HFFc6 (cell line): ENCODE data around the gene NRBF2. TPM values are rescaled to one million over a fixed set of nuclear protein-coding genes. Genes with fewer than 3 reads are reported as not detected.
"Not testable (repeated sequence)": the region's sequence is repeated elsewhere in the genome, so short reads cannot be mapped to it uniquely, and the experiment has no call there.

Source experiments
- DNase-seq: peaks from one replicate; pipeline ENCODE4 v3.0.0-alpha.2; 2018
- H3K27ac Mint-ChIP-seq: 2 replicates; pipeline ENCODE4 v1.8.0; 2020; ENCODE audit warnings: mild to moderate bottlenecking, mixed read lengths
- H3K27me3 Mint-ChIP-seq: 2 replicates; pipeline ENCODE4 v1.8.0; 2021; ENCODE audit warnings: mild to moderate bottlenecking, moderate library complexity, mixed read lengths; ENCODE audit not compliant: insufficient read depth
- H3K36me3 Mint-ChIP-seq: 2 replicates; pipeline ENCODE4 v1.8.0; 2021; ENCODE audit warnings: low read depth, mixed read lengths
- H3K4me1 Mint-ChIP-seq: 2 replicates; pipeline ENCODE4 v1.8.0; 2020; ENCODE audit warnings: low read depth, mixed read lengths
- H3K4me3 Mint-ChIP-seq: 2 replicates; pipeline ENCODE4 v1.8.0; 2020; ENCODE audit warnings: mild to moderate bottlenecking, moderate library complexity, mixed read lengths
- H3K9me3 Mint-ChIP-seq: 2 replicates; pipeline ENCODE4 v1.8.0; 2020; ENCODE audit warnings: mild to moderate bottlenecking, mixed read lengths
- CTCF ChIP-seq: fragments of 200-600 bp; sonication (generic); IDR thresholded peaks from 2 replicates; pipeline ENCODE4 v1.5.0; 2021; ENCODE audit warnings: antibody characterized with exemption, mild to moderate bottlenecking
- total RNA-seq, 6 experiments: library from RNA; stranded (reverse); fragmentation: NEBNext Ultra II Directional; extraction: Animal tissue kit (Norgen Biotek cat#: 25700); gene quantifications; 2 replicates in 1 of 6; 3 replicates in 5 of 6; pipeline ENCODE4 v1.2.3, GENCODE V29; 2021

The NRBF2 gene
- total RNA-seq, 6 experiments from 2014 or later, result 25.6 to 31.2 (median 28.0) TPM

GRCh38 chr10:63146503-63146902 lies 13.4 kb downstream of the NRBF2 start:
- TF ChIP-seq CTCF, result no peak

GRCh38 chr10:63150745-63151144 lies 17.6 kb downstream of the NRBF2 start:
- Mint-ChIP-seq H3K27me3 (no peaks in the 10 kb centered on the region), H3K36me3 (peaks cover 29% of the 10 kb centered on the region), H3K4me3 (no peak overlapping the region), H3K9me3 (no peaks in the 10 kb centered on the region), H3K4me1 (peaks cover 23% of the 10 kb centered on the region), H3K27ac (no peak overlapping the region)
- DNase-seq, result no peak
- TF ChIP-seq CTCF, result no peak

More at GRCh38 chr10:63146503-63146902, 13.4 kb downstream of the NRBF2 start:
- Mint-ChIP-seq H3K36me3 (peaks cover 5% of the 10 kb centered on the region; the same call in 1 of the 2 replicates), H3K4me1 (peaks cover 23% of the 10 kb centered on the region), H3K27ac (peak overlapping the region; percentile 57), H3K27me3 (no peaks in the 10 kb centered on the region), H3K4me3 (no peak overlapping the region), H3K9me3 (no peaks in the 10 kb centered on the region)
- no peak for DNase-seq

DNA sequence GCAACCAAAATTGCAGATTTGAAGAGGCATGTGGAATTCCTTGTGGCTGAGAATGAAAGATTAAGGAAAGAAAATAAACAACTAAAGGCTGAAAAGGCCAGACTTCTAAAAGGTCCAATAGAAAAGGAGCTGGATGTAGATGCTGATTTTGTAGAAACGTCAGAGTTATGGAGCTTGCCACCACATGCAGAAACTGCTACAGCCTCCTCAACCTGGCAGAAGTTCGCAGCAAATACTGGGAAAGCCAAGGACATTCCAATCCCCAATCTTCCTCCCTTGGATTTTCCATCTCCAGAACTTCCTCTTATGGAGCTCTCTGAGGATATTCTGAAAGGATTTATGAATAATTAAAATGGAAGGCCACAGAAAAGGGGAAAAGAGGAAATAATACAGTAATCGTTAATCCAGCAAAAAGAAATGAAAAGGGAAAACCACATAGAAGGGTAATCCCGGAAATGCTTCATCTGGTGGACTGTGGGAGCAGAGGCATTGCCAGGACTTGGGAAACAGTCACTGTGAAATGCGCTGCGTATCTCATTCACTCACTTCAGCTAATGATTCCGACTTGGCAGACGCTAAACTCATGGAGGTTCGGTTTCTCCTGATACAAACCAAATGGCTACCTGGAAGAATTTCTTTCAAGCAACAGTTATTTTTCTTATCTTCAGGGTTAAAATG lies 20.9 kb downstream of the NRBF2 start:
- Mint-ChIP-seq H3K36me3 (peaks cover 29% of the 10 kb centered on the region), H3K4me1 (peaks cover 27% of the 10 kb centered on the region)
- H3K27me3 Mint-ChIP-seq, H3K27ac Mint-ChIP-seq, DNase-seq, H3K4me3 Mint-ChIP-seq, H3K9me3 Mint-ChIP-seq: not testable (repeated sequence)

DNA sequence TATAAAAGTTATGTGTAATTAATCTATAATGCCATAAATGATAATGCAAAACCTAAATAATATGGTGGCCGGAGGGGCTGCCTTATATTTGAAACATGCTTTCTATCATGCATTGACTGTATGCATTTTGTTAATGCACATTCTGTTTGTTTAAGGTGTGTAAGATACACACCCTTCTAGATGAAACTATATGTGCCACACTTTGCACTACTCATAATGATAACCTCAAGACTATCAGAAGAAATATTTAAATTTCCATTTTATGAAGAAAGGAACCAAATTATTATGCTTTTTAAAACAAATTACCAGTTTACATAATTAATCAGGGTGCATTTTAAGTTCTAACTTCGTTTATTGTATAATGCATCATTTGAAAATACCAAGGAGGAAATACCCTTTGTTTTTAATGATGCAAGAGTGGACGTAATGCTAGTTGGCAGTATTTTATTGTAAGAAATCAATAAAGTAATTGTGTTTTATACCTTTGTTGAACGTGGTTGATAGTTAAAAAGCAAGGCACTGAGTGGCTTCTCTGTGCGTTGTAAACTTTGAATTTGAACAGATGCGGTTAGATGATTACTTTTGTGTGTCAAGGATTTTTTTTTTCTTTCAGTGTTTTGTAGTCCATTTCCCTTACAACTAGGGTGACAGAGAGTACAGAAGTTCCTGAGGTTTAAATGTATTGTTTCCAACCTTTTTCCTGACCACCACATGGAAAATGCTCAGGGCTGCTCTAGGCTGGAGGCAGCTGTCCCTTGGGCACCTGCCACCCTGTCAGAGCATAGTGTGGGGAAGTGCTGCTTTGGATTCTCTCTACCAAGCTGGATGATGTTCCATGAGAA lies 21.6 kb downstream of the NRBF2 start:
- DNase-seq, result no peak
- H3K36me3 Mint-ChIP-seq, result peaks cover 25% of the 10 kb centered on the region
- no peak overlapping the region for H3K4me3 Mint-ChIP-seq
- TF ChIP-seq CTCF, result no peak
- no peaks in the 10 kb centered on the region for H3K9me3 Mint-ChIP-seq
- H3K27me3 Mint-ChIP-seq, result no peaks in the 10 kb centered on the region
- H3K27ac Mint-ChIP-seq, result no peak overlapping the region
- peaks cover 27% of the 10 kb centered on the region for H3K4me1 Mint-ChIP-seq

DNA sequence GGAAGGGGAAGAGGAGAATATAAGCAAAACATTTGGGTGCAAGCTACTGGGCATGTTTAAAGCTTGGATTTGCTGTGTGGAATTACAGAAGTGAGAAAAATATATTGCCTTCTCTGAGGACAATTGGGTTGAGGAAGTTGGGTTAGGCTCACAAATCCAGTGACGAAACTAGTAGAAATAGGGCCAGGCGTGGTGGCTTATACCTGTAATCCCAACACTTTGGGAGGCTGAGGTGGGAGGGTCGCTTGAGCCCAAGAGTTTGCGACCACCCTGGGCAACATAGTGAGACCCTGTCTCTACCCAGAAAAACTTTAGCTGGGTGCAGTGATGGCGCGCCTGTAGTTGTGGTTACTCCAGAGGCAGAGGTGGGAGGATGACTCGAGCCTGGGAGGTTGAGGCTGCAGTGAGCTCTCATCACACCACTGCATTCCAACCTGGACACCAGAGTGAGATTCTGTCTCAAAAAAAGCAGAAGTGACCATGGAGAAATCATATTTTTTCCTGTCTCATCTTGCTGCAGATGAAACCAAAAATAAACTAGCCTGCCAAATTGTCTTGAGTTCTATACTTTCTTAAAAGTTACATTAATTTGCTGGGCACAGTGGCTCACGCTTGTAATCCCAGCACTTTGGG lies 22.4 kb downstream of the NRBF2 start:
- peaks cover 27% of the 10 kb centered on the region for H3K4me1 Mint-ChIP-seq
- no peak overlapping the region for H3K27ac Mint-ChIP-seq
- no peak for TF ChIP-seq CTCF
- DNase-seq, result no peak
- no peaks in the 10 kb centered on the region for H3K9me3 Mint-ChIP-seq
- peaks cover 25% of the 10 kb centered on the region for H3K36me3 Mint-ChIP-seq
- H3K4me3 Mint-ChIP-seq, result no peak overlapping the region
- H3K27me3 Mint-ChIP-seq, result no peaks in the 10 kb centered on the region
